DOHH2 (cell line): ENCODE data around the gene DSP.

Source experiments
- CTCF ChIP-seq: fragments of 200-600 bp; sonication (generic); IDR thresholded peaks from one replicate; pipeline ENCODE4 v1.5.1; 2014; ENCODE audit warnings: antibody characterized with exemption, mild to moderate bottlenecking, low read depth, low read length; ENCODE audit not compliant: poor library complexity, severe bottlenecking
- EZH2phosphoT487 ChIP-seq: fragments of 200-600 bp; sonication (generic); IDR thresholded peaks from 2 replicates; pipeline ENCODE4 v1.6.1; 2017; ENCODE audit warnings: borderline replicate concordance, mild to moderate bottlenecking, antibody characterized with exemption, low read length, moderate library complexity, mixed read lengths

GRCh38 chr6:7512320-7512719 lies 29.2 kb upstream of the DSP start:
- TF ChIP-seq CTCF (no peak), EZH2phosphoT487 (no peak)
